Measurements from ENCODE around the gene CCDC50. TPM values are rescaled to one million over a fixed set of nuclear protein-coding genes. Genes with fewer than 3 reads are reported as not detected.

Gene CCDC50
- total RNA-seq, 1 experiment from 2014 or later, result 47.8 TPM

DNA sequence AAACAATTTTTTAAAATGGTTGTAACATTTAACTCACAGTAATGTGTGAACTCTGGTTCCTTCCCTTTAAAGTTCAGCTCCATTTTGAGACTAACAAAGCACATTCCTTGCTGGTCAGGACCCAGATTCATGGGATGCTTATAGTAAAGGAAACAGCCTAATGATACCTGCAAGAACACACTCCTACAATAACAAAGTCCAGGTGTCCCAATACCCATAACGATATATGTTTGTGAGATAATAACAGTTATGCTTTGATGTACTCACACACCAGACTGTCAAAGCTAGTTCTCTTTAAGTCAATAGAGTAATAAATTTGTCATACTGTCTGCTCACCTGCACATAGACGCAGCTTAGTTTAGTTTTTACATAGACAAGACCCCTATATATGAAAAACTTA, 15.9 kb upstream of the CCDC50 start:
- ChIA-PET RAD21 (ENCODE audit: low non-redundant PET in 1 of 2, low total read pairs in 2 of 2, uncharacterized antibody in 2 of 2, unreplicated experiment in 2 of 2) (no interaction called here), POLR2A (no interaction called here), CTCF (no interaction called here)
- Histone ChIP-seq H3K27me3 (ENCODE audit: insufficient read depth, low read length) (no peaks in the 10 kb centered on the region), H3K4me3 (replicated peaks in 1 of 2; ENCODE audit: low read depth in 1 of 2, low read length in 2 of 2) (no peak overlapping the region), H3K4me1 (ENCODE audit: control insufficient read depth in 1 of 2, insufficient read depth in 2 of 2, low read length in 2 of 2) (no peaks in the 10 kb centered on the region), H3K9ac (ENCODE audit: low read length) (no peak overlapping the region), H3K4me2 (ENCODE audit: low read length) (no peak overlapping the region), H3K36me3 (ENCODE audit: control insufficient read depth in 1 of 2, insufficient read depth in 2 of 2, low read length in 2 of 2) (no peaks in the 10 kb centered on the region), H3K9me2 (ENCODE audit: insufficient read depth) (no peaks in the 10 kb centered on the region), H3K9me3 (ENCODE audit: control insufficient read depth in 1 of 2, insufficient read depth in 1 of 2, low read depth in 1 of 2, low read length in 2 of 2) (no peaks in the 10 kb centered on the region), H3K27ac (ENCODE audit: low read depth, low read length) (no peak overlapping the region), H3K79me2 (ENCODE audit: insufficient read depth, low read length) (no peaks in the 10 kb centered on the region), H4K20me1 (ENCODE audit: insufficient read depth) (no peaks in the 10 kb centered on the region), H2AFZ (ENCODE audit: low read depth, low read length, poor library complexity, severe bottlenecking) (no peak overlapping the region)
- no peak for ATAC-seq
- TF ChIP-seq CBX3 (IDR thresholded peaks at IDR 0.05; ENCODE audit: low read depth) (no peak), RAD21 (IDR thresholded peaks at IDR 0.05; ENCODE audit: low read depth) (no peak), ELF1 (IDR thresholded peaks at IDR 0.05; ENCODE audit: borderline replicate concordance, low read depth) (no peak), JUND (IDR thresholded peaks at IDR 0.05) (no peak), FOSL1 (IDR thresholded peaks at IDR 0.05; ENCODE audit: low read depth) (no peak), YY1 (IDR thresholded peaks at IDR 0.05; ENCODE audit: extremely low read depth, insufficient replicate concordance, low read depth, low read length) (no peak), POLR2A (IDR thresholded peaks at IDR 0.05; ENCODE audit: borderline replicate concordance, extremely low read depth, insufficient read depth, insufficient read length) (no peak), POLR2AphosphoS5 (IDR thresholded peaks at IDR 0.05; ENCODE audit: low read depth, low read length) (no peak), SRF (IDR thresholded peaks at IDR 0.05; ENCODE audit: low read depth) (no peak), EGR1 (IDR thresholded peaks at IDR 0.05; ENCODE audit: low read depth) (no peak), ZNF274 (IDR thresholded peaks at IDR 0.05; ENCODE audit: low read depth, low read length) (no peak)
- TF ChIP-seq, protein P1, sequence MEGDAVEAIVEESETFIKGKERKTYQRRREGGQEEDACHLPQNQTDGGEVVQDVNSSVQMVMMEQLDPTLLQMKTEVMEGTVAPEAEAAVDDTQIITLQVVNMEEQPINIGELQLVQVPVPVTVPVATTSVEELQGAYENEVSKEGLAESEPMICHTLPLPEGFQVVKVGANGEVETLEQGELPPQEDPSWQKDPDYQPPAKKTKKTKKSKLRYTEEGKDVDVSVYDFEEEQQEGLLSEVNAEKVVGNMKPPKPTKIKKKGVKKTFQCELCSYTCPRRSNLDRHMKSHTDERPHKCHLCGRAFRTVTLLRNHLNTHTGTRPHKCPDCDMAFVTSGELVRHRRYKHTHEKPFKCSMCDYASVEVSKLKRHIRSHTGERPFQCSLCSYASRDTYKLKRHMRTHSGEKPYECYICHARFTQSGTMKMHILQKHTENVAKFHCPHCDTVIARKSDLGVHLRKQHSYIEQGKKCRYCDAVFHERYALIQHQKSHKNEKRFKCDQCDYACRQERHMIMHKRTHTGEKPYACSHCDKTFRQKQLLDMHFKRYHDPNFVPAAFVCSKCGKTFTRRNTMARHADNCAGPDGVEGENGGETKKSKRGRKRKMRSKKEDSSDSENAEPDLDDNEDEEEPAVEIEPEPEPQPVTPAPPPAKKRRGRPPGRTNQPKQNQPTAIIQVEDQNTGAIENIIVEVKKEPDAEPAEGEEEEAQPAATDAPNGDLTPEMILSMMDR (IDR thresholded peaks at IDR 0.05 in 2 of 3, conservative IDR thresholded peaks at IDR 0.05 in 1 of 3; ENCODE audit: borderline replicate concordance in 1 of 3, insufficient read depth in 1 of 3, low read depth in 2 of 3, low read length in 2 of 3), result no peak
- BruUV-seq (replicated peaks), result no TSS peak
- DNase-seq (ENCODE audit: low read depth, low spot score), result no peak
- intact Hi-C loops (cut with micrococcal nuclease), result no loop called here

Measured in HCT116 (cell line).